ENCODE data around the gene ARID5B.

- TF ChIP-seq CTCF (IDR thresholded peaks at IDR 0.05; ENCODE audit: low read depth, low read length) (no peak), MYC (IDR thresholded peaks at IDR 0.05; ENCODE audit: low read depth, low read length) (no peak), POLR2A (IDR thresholded peaks at IDR 0.05; ENCODE audit: extremely low read depth, insufficient read length) (no peak)
Measured at GRCh38 chr10:62112300-62112699, 210.8 kb downstream of the ARID5B start.
